HUDEP-2 (cell line): Measurements from ENCODE around the gene DAZAP1.
A peak's percentile ranks its signal among the peaks of the same experiment; 100 is the strongest.
"Not testable (repeated sequence)": the region's sequence is repeated elsewhere in the genome, so short reads cannot be mapped to it uniquely, and the experiment has no call there.

ENCODE experiments used
- DNase-seq, 76 experiments: peaks; one replicate each; lab custom pipeline; 2025; ENCODE audit not compliant: unreplicated experiment in 76 of 76; lab: John Stamatoyannopoulos, UW

DAZAP1 gene

DNA sequence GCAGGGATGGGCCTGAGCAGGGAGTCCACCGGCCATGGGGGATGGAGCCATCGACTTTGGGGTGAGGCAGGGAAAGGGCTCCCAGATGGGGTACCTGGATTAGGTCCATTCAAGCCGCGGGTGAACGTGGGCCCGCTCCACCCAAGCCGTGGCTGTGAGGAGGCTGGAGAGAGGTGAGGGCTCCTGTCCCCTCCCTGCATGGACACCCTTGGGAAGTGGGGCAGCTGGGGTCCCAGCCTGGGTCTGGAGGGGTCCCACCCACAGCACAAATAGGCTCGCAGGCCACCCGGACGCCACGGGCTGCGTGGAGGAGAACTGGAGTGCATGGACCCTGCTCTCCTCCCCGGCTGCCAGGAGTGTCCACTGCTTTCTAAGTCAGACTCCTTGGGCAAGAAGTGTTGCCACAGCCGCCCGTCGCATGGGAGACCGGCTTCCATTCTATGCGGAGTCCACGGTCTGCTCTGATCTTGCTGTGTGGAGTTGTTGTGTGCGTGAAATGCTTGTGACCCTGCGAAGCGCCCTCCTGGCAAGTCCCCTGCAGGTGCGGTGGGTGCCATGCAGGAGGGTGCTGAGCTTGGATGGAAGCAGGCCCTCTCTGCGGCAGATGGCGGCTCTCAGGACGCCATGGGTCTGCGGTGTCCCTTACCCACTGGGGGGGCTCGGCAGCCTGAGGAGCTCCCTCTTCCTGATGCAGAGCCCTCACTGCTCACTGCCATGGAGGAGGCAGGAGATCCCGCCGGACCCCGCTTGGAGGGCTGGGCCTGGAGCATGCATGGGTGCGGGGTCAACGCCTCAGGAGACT is 2.0 kb downstream of the DAZAP1 start:
- no peak for DNase-seq

GRCh38 chr19:1410136-1410786 is 2.9 kb downstream of the DAZAP1 start:
- DNase-seq, result no peak

GRCh38 chr19:1410789-1411188 is 3.4 kb downstream of the DAZAP1 start:
- DNase-seq, result no peak

DNA sequence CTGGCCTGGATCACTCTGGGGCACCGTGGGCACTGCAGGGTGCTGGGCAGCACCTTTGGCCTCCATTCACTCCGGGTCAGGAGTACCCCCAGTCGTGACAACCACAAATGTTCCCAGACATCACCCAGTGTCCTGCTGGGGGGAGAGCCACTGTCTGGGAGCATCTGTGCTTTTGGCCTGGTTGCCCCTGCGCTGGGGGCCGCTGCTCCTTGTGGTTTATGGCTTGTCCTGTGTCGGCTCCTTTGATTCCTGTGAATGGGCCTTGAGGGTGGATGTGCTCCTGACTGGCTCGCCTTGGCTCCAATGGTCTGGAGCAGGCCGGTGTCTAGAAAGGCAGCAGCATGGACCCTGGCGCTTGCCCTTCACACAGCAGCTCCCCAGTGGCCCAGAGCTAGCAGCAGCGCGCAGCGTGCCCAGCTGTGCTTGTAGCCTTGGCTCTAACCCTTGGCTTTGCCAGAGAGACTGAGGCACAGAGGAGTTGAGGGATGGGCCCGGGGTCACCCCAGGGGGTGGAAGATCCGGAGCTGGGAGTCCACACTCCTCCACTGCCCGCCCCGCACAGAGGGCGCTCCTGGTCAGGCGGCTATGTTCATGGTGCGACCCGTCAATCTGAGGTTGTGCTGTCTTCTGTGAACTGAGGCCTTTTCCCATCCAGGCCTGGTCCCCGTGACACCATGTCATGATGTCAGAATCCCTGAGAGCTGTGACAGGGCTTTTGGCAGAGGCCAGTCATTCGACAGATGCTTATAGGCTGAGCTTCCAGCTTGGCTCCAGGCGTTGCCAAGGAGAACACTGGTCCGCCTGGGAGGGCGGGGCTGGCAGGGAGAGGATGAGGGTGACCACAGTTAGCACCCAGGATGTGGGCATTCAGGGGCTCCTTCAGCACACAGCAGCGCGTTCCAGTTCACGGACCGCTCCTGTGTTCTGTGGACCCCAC is 4.1 kb downstream of the DAZAP1 start:
- DNase-seq, result peak in 1 of 76 experiments; percentile 22

DNA sequence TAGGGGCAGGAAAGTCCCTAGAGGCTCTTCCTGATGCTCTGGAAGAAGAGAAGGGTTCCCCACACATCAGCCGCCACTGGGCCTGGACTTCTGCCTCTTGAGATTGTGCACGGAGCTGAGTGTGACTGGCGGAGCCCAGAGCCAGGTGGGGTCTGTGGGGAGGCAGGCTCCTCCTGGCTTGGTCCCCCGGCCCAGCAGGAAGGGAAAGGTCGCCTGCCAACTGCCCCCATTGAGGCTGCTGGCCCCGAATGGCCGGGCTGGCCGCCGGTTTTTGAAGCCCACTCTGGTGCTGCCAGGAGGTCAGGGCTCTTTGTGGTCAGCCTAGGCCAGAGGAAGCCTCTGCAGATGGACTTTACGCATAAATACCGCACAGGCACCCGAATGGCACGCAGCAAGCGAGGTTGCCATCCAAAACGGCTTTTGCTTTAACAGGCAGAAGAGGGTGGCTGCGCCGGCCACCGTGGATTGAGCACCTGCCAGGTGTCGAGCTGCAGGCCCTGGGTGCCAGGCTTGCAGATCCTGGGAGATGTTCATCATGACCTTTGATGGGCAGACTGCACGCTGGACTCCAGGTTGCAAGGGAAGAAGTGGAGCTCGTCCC is 5.0 kb downstream of the DAZAP1 start:
- no peak for DNase-seq

DNA sequence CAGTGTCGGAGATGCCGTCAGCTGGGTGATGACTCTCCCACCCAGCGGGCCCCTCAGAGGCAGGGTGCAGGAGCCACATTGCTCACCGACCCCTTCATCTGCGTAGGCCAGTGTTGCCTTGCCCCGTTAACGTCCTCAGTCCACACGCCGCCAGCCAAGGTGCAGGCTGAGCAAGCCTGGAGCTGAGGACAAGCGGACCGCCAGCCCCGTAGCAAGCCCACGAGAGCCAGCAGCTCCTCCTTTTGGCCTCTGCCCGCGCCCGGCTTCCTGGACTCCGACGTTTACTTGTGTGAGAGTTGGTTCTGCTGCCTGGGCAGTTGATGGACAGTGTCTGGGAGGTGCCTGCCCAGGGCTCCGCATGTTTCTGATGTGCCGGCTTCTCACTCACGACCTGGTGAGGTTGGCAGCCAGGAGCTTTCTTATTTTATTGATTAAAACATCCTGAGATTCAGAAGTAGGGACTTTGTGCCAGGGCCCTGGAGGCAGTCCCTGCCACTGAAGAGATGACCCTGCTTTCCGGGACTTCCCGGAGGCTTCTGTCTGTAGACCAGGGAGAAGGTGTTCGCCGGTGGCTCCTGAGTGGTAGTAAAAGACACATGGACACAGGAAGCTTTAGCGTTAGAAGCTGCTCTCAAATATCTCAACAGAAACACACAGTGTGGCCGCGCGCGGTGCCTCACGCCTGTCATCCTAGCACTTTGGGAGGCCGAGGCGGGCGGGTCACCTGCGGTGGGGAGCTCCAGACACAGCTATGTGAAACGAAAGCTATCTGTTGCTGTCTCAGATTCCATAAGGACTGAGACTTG is 5.8 kb downstream of the DAZAP1 start:
- no peak for DNase-seq

DNA sequence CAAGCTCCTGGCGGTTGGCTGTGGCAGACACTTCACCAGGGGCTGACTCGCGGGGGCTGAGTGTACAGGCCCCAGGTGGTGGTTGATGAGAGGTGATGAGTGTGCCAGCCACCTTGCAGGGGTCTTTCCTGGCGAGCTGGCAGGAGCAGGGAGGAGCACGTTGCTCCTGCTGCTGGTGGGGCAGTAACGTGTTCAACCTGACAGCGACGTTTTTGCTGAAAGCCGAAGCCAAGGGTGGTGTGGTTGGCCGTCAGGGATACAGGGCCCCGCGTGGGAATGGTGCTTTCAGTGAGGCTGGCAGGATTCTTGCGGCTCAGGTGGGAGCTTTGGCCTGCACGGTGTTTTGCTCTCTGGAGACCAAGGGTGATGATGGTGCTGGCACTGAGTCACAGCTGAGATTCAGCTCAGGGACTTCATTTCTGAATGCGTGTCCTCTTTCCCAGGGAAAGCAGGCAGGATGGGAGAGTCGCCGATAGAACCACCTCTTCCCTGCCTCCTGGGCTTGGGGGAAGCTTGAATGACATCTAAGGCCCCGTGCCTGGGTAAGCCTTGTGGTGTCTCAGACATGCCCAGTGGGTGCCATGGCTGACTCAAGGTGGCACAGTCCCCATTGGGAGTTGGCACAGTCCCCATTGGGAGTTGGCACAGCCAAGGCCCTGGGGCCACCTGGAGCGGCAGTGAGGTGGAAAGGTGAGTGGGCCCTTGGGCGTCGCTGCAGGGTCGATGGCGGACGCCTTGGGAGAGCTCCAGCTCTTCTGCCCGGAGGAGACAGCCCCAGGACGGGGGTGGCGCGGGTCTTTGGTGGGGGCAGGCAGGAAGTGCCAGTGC is 8.8 kb downstream of the DAZAP1 start:
- DNase-seq, result no peak

- no peak for DNase-seq
Observed at GRCh38 chr19:1417145-1417544, 9.8 kb downstream of the DAZAP1 start.

- DNase-seq, result no peak
Observed at GRCh38 chr19:1417681-1418495, 10.5 kb downstream of the DAZAP1 start.

- no peak for DNase-seq
Observed at GRCh38 chr19:1418496-1418775, 11.1 kb downstream of the DAZAP1 start.

DNA sequence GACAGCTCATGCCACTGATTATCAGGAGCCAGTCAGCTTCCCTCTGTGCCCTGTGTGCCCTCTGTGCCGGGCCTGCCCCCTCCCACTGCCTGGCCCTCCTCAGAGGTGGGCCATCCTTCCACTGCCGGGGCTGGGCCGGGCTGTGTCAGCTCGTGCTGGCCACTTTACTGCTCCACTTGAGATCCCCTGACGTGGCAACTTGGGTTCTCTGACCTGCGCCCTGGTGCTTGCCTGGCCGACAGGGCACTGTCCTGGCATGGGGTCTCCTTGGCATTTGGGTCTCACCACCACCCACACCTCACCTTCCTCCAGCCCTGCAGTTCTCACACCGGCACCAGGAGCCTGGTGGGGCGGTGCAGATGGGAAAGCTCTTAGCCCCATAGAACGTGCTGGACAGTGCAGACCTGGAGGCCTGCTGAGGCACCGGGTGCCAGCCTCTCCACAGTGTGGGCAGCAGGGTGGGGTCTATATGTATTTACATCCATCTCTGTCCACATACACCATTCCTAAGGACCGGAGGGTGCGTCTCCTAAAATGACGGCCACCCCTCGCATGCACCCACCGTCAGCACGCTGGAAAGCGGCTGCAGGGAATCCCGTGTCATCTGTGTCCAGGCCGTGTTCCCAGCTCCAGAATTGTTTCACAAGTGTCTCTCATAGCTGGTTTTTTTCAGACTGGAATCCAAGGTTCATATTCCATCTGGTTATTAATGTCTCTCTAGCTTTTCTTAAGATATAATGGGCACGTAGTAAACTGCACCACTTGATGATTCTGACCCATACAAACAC is 11.8 kb downstream of the DAZAP1 start:
- no peak for DNase-seq

- not testable (repeated sequence) for DNase-seq
Observed at GRCh38 chr19:1420085-1420484, 12.7 kb downstream of the DAZAP1 start.

DNA sequence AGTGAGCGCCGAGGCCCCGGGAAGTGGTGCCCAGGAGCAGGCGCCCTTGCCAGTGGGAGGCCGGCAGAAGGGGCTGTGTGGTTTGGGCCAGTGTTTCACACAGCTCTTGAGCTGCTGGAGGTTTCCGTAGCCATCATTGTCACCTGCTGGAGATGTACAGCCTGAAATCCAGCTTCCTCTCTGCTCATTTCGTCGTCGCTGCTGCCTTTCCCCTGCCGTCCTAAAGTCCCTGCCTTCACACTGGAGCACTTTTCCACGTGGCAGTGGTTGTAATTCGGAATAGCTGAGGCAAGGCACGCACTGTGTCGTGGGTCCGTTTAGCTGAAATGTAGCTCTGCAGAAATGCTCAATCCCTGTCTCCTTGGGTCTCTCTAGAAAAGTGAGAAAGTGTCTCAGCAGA is 13.2 kb downstream of the DAZAP1 start:
- no peak for DNase-seq

DNA sequence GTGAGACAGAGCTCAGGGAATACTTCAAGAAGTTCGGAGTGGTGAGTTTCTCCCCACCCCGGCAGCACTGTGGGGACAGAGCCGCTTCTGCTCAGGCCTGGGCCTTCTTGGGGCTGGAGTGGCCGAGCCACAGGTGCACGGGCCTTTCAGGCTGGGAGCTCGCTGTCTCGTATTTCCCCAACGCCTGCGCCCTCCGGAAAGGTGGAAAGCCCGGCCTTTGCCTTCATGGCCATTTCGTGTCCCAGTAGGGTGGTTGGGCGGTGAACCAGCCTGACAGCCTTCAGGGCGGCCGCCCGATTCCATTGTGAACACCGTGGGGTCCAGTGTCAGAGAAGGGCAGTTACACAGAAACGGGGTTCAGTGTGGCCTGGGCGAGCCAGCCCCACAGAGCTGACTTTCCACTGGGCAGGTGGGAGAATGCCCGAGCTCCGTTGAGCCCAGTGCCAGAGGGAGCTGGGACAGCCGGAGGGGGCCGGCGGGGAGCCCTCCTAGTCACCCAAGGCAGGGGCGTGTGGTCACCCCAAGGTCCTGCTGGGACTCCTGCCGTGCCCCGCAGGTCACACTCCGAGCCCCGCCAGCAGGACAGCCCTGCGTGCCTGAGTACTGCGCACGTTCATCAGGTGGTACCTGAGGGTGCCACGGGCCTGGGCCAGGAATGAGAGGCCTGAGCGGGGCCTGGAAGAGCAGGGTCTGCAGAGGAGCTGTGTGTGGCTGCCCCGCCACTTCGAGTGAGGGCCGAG is 14.0 kb downstream of the DAZAP1 start:
- no peak for DNase-seq

GRCh38 chr19:1421958-1422305 is 14.5 kb downstream of the DAZAP1 start:
- DNase-seq, result no peak

DNA sequence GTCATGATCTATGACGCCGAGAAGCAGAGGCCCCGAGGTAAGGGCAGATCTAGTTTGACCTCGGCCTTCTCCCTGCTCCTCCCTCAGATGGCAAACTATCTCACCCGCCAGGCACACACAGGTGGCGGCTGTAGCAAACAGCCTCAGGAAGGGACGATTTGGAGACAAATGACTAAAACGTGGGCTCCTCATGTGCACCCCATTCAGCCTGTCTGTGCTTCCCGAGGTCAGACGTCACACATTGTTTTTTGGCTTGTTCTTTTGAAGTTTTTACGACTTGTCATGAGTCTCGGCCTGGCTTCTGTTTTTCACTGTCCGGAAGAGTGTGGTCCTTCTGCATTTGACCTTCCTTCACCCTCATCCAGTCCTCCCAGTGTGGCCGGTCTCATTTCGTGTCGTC is 15.0 kb downstream of the DAZAP1 start:
- DNase-seq, result no peak

- no peak for DNase-seq
Observed at GRCh38 chr19:1422943-1423342, 15.6 kb downstream of the DAZAP1 start.
